ENCODE results near the gene CCDC112. TPM values are rescaled to one million over a fixed set of nuclear protein-coding genes. Genes with fewer than 3 reads are reported as not detected.

Gene CCDC112
- total RNA-seq, 1 donor from 2014 or later: 9.1 TPM

DNA sequence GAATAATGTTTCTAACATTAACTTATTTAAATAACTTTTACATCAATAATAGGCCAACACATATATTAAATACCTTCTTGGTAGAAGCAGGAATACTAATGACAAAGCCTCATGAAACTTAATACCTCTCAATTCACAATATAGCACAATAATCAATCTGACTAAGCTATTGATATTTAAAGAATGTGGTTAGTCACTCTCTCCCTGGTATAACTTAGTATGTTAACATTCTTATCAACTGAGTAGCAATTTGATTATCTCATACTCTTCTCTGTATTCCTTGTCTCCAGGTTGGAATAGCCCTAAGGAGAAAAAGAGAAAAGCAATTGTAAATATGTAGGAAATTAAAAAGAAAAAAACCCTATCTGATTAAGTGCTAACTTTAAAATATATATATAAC lies 28.8 kb downstream of the CCDC112 start:
- no peak overlapping the region for H3K4me3 Mint-ChIP-seq
- TF ChIP-seq, protein P1, sequence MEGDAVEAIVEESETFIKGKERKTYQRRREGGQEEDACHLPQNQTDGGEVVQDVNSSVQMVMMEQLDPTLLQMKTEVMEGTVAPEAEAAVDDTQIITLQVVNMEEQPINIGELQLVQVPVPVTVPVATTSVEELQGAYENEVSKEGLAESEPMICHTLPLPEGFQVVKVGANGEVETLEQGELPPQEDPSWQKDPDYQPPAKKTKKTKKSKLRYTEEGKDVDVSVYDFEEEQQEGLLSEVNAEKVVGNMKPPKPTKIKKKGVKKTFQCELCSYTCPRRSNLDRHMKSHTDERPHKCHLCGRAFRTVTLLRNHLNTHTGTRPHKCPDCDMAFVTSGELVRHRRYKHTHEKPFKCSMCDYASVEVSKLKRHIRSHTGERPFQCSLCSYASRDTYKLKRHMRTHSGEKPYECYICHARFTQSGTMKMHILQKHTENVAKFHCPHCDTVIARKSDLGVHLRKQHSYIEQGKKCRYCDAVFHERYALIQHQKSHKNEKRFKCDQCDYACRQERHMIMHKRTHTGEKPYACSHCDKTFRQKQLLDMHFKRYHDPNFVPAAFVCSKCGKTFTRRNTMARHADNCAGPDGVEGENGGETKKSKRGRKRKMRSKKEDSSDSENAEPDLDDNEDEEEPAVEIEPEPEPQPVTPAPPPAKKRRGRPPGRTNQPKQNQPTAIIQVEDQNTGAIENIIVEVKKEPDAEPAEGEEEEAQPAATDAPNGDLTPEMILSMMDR (IDR thresholded peaks at IDR 0.05; ENCODE audit: unreplicated experiment): no peak
- no peaks in the 10 kb centered on the region for H3K9me3 Mint-ChIP-seq
- no peaks in the 10 kb centered on the region for H3K27me3 Mint-ChIP-seq (ENCODE audit: low read depth)
- no peak overlapping the region for H3K27ac Mint-ChIP-seq
- peaks cover 12% of the 10 kb centered on the region for H3K36me3 Mint-ChIP-seq
- H3K4me1 Mint-ChIP-seq: peaks cover 8% of the 10 kb centered on the region
- no peak for DNase-seq (ENCODE audit: low spot score in 2 of 2, unreplicated experiment in 2 of 2)

DNA sequence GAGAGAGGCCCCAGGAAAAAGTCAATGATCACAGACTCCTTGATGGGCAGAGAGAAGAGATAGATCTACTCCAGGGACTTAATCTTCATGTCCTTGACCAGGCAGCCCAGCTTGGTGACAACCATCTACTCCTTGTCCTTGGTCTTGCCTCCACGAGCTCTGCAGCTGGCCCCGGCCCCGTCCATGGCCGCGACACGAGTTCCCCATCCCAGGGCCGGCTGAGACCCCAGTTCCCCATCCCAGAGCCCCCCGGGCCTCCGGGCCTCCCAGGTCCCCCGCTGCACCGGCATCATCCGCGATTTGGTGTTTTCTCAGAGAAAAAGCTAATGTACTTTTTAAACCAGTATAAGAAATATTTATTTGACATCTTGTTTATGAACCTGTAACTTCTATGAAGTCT lies 31.2 kb downstream of the CCDC112 start:
- Mint-ChIP-seq H3K27me3 (ENCODE audit: low read depth) (no peaks in the 10 kb centered on the region), H3K27ac (no peak overlapping the region), H3K4me1 (peaks cover 20% of the 10 kb centered on the region), H3K9me3 (no peaks in the 10 kb centered on the region), H3K36me3 (peaks cover 9% of the 10 kb centered on the region), H3K4me3 (no peak overlapping the region)
- TF ChIP-seq, protein P1 (IDR thresholded peaks at IDR 0.05; ENCODE audit: unreplicated experiment): no peak
- no peak for DNase-seq (ENCODE audit: low spot score in 2 of 2, unreplicated experiment in 2 of 2)

DNA sequence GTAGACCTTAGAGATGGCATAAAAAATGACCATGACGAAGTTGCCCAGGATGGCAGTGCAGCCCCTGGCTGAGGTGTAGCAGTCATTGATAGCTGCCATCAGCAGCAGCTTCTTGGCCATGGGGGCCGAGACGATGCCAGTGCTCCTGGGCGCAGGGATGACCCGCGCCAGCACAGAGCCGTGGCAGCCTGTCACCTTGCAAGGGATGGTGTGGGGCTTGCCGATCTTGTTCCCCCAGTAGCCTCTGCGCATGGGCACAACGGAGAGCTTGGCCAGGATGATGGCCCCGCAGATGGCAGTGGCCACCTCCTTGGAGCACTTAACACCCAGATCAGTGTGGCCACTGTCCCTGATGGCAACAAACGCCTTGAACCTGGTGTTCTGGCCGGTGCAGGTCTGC lies 31.7 kb downstream of the CCDC112 start:
- H3K9me3 Mint-ChIP-seq: no peaks in the 10 kb centered on the region
- no peak for DNase-seq (ENCODE audit: low spot score in 2 of 2, unreplicated experiment in 2 of 2)
- H3K4me3 Mint-ChIP-seq: no peak overlapping the region
- TF ChIP-seq, protein P1 (IDR thresholded peaks at IDR 0.05; ENCODE audit: unreplicated experiment): no peak
- no peaks in the 10 kb centered on the region for H3K27me3 Mint-ChIP-seq (ENCODE audit: low read depth)
- H3K27ac Mint-ChIP-seq: no peak overlapping the region
- H3K4me1 Mint-ChIP-seq: peaks cover 20% of the 10 kb centered on the region
- peaks cover 9% of the 10 kb centered on the region for H3K36me3 Mint-ChIP-seq

DNA sequence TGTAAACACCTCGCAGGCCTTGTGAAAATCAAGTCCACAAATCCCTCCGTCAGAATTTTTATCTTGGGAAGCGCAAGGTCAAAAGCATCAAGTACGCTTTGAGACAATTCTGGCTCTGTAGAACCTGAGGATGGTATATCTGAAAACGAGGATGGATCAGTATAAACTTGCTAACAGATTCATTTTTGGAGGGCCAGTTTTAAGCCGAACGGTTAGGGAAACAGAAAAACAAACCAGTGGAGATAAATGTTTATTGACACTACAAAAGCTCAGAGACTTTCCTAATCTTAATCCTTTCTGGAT lies 33.4 kb downstream of the CCDC112 start:
- Mint-ChIP-seq H3K4me3 (peak overlapping the region; percentile 87), H3K27me3 (ENCODE audit: low read depth) (no peaks in the 10 kb centered on the region), H3K9me3 (no peaks in the 10 kb centered on the region), H3K27ac (peak overlapping the region; percentile 91), H3K4me1 (peaks cover 20% of the 10 kb centered on the region), H3K36me3 (peaks cover 9% of the 10 kb centered on the region)
- TF ChIP-seq, protein P1 (IDR thresholded peaks at IDR 0.05; ENCODE audit: unreplicated experiment): no peak
- no peak for DNase-seq (ENCODE audit: low spot score in 2 of 2, unreplicated experiment in 2 of 2)

DNA sequence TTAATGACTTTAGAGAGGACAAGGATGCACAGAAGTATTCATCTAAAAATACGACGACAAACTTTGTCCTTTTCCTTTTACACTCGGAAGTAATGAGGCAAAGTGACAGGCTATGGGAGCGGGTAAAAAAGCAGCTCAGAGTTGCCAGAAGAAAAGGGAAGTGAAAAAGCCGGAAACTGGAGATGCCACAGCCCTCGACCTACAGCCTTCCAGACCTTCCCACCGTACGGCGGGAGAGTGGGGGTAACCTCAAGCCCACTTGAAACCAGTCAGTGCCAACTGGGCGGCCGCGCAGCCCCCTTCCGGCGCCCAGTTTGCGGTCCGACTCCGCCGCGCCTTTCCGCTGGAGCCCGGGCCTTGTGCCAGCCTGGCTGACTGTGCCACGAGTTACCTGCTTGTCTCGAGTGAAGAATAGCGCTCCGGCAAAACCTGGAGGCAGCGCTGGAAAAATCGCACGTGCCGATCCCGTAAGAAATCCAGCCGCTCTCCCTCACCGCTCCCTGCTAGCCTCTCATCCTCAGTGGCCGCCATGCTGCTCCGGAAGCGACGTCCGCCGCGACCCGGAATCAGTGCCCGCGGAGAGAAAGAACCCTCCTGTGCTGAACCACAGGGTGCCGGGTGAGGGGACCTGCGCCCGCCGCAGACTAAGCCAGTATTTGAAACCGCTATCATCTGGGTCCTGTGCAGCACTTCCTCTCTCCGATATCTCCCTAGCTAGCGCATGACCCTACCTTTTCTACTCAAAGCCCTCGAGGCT lies 34.0 kb downstream of the CCDC112 start, which contains the start of gene PGGT1B:
PGGT1B (minus strand) TSS at position 557 of the 757 bp plus-strand sequence; CDS start at position 531, 26 bp downstream.
- Mint-ChIP-seq H3K27ac (peak within 1 kb of the TSS; percentile 91), H3K36me3 (peaks cover 9% of the 10 kb centered on the region), H3K27me3 (ENCODE audit: low read depth) (no peaks in the 10 kb centered on the region), H3K4me3 (peak within 1 kb of the TSS; percentile 87), H3K4me1 (peaks cover 20% of the 10 kb centered on the region), H3K9me3 (no peaks in the 10 kb centered on the region)
- TF ChIP-seq, protein P1 (IDR thresholded peaks at IDR 0.05; ENCODE audit: unreplicated experiment): no peak
- DNase-seq (ENCODE audit: low spot score in 2 of 2, unreplicated experiment in 2 of 2): peak; percentile 30 to 62

Data from mesothelial cell of epicardium (in vitro differentiated cells).